Duodenal mucosa (tissue), 2 donors: ENCODE measurements around the gene VPS13C.

Source experiments
- H3K27ac ChIP-seq: one replicate; pipeline ENCODE4 v1.7.0; 2013; ENCODE audit warnings: low read depth, low read length
- H3K27me3 ChIP-seq, 2 donors: one replicate each; pipeline ENCODE4 v1.7.0; 2013; ENCODE audit warnings: low read length in 2 of 2, control low read depth in 1 of 2; ENCODE audit not compliant: insufficient read depth in 2 of 2, control insufficient read depth in 1 of 2
- H3K36me3 ChIP-seq, 2 donors: one replicate each; pipeline ENCODE4 v1.7.0; 2013; ENCODE audit warnings: low read length in 2 of 2, control low read depth in 1 of 2; ENCODE audit not compliant: insufficient read depth in 2 of 2, control insufficient read depth in 1 of 2
- H3K4me1 ChIP-seq, 2 donors: one replicate each; pipeline ENCODE4 v1.7.0; 2013; ENCODE audit warnings: low read length in 2 of 2, control low read depth in 1 of 2; ENCODE audit not compliant: insufficient read depth in 2 of 2, control insufficient read depth in 1 of 2
- H3K4me3 ChIP-seq, 2 donors: one replicate each; pipeline ENCODE4 v1.7.0; 2013; ENCODE audit warnings: low read length in 2 of 2, low read depth in 1 of 2
- H3K9ac ChIP-seq, 2 donors: one replicate each; pipeline ENCODE4 v1.7.0; 2013; ENCODE audit warnings: low read length in 2 of 2, low read depth in 1 of 2
- H3K9me3 ChIP-seq, 2 donors: one replicate each; pipeline ENCODE4 v1.7.0; 2013; ENCODE audit warnings: low read length in 2 of 2, control low read depth in 1 of 2; ENCODE audit not compliant: control insufficient read depth in 1 of 2

The VPS13C gene

DNA sequence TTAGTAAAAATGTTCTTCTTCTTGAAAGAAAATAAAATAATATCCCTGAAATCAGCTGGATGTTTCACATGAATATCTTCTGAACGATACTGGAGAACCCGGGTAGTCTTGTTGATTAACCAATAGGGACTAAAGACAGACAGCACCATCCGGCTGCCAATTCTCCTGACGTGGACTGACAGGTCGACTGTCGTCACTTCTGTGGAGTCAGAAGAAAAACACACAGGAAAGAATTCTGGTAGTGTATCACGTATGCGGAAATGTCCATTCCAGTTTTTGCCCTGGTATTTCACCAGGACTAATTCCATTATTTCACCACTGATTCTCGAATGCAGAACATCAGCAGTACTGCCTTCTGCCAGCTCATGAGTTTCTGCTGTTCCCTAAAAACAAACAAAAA is 144.6 kb downstream of the VPS13C start:
- peaks cover 24 to 50% of the 10 kb centered on the region in 2 donors for H3K36me3 ChIP-seq
- H3K4me1 ChIP-seq = no peaks in the 10 kb centered on the region
- no peak overlapping the region for H3K4me3 ChIP-seq
- H3K9me3 ChIP-seq = no peaks in the 10 kb centered on the region
- H3K27ac ChIP-seq = no peak overlapping the region
- no peaks in the 10 kb centered on the region for H3K27me3 ChIP-seq
- no peak overlapping the region for H3K9ac ChIP-seq

DNA sequence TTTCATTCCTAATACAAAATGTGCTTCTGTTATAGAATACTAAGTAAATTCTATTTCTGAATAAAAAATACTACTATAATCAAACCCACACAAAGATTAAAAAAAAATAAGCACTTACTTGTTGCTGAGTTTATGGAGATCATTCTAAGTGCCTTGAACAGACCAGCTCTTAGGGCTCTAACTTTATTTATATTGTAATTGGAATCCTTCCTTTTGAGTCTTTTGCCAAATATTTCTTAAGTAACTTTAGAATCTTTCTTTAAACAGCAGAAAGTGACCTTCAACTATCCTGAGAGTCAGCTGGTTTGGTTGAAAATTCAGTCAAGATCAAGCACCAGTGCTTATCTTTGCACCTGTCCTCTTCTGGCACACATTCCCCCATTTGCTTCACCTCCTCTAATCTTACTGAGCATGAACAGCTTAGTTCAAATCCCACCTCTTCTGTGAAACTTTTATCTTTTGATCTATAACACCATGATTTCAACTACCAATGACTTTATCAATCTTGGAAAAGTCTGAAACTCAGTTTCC is 149.3 kb downstream of the VPS13C start:
- Histone ChIP-seq H3K4me1 (peaks cover 0 to 10% of the 10 kb centered on the region in 2 donors), H3K27ac (no peak overlapping the region), H3K9me3 (no peaks in the 10 kb centered on the region), H3K9ac (no peak overlapping the region), H3K4me3 (no peak overlapping the region), H3K36me3 (peaks cover 19 to 62% of the 10 kb centered on the region in 2 donors), H3K27me3 (no peaks in the 10 kb centered on the region)

DNA sequence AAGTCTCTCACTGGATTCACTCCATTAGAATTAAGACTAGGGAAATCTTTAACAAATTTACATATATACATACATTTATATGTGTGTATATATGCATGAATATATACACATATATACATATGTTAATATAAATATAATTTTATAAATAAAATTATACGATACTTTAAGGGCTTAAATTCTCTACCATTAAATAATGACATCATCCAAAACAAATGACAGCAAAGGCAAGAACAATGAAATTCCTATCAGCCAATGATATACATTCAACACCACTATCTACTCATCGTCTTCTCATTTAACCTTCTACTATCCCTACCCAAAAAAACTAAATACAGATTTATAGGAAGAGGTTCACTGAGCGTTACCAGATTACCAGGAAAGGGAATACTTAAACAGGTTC is 152.0 kb downstream of the VPS13C start:
- H3K9me3 ChIP-seq = no peaks in the 10 kb centered on the region
- no peak overlapping the region for H3K4me3 ChIP-seq
- H3K27me3 ChIP-seq = no peaks in the 10 kb centered on the region
- peaks cover 0 to 10% of the 10 kb centered on the region in 2 donors for H3K4me1 ChIP-seq
- peaks cover 10 to 54% of the 10 kb centered on the region in 2 donors for H3K36me3 ChIP-seq
- H3K27ac ChIP-seq = no peak overlapping the region
- H3K9ac ChIP-seq = no peak overlapping the region

DNA sequence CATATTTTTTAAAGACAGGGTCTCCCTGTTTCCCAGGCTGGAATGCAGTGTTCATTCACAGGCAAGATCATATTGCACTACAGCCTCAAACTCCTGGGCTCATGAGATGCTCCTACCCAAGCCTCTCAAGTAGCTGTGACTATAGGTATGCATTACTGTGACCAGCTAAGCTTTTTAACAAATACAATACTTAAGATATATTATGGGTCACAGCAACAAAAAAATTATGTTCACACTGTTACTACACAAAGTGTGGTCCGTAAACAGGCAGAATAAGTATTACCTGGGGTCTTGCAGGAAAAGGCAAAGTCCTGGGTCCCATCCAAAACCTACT is 152.5 kb downstream of the VPS13C start:
- Histone ChIP-seq H3K9me3 (no peaks in the 10 kb centered on the region), H3K4me3 (no peak overlapping the region), H3K4me1 (peaks cover 0 to 10% of the 10 kb centered on the region in 2 donors), H3K27me3 (no peaks in the 10 kb centered on the region), H3K27ac (no peak overlapping the region), H3K36me3 (peaks cover 10 to 51% of the 10 kb centered on the region in 2 donors), H3K9ac (no peak overlapping the region)

DNA sequence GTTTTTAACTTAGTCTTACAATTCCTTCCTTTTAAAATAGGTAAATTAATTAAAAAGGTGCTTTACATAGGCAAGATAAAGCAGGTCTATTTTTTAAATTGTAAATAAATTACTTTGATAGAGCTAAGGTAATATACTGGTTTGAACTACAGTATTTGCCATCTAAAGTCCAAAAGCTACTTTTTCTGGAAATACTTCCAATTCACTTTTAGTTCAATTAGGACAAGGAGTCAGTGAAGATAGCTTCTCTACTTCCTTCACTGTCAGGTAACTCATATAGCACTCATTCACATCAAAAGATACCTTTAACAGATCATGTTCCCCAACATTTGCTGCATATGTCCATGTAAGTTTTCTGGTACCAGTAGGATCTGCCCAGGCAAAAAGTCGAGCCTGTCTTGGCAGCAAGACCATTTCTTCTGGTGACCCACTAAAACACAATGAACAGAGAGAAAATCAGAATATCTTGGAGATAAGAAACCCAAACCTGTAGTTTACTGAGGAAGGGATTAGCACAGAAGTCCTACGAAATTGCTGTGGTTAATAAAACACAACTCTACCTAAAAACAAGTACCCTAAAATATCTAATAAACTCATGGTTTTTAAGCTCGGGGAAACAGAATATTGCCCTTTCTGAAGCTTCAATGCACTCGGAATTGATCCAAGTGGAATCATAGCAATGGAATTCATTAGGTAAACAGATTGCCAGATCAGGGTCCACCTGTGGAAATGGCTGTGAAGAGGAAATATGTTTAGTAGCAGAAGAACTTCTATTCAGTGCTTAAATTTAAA is 153.1 kb downstream of the VPS13C start:
- Histone ChIP-seq H3K27ac (no peak overlapping the region), H3K4me3 (no peak overlapping the region), H3K9me3 (peaks cover 0 to 5% of the 10 kb centered on the region in 2 donors), H3K27me3 (no peaks in the 10 kb centered on the region), H3K4me1 (peaks cover 0 to 10% of the 10 kb centered on the region in 2 donors), H3K36me3 (peaks cover 10 to 51% of the 10 kb centered on the region in 2 donors), H3K9ac (no peak overlapping the region)

DNA sequence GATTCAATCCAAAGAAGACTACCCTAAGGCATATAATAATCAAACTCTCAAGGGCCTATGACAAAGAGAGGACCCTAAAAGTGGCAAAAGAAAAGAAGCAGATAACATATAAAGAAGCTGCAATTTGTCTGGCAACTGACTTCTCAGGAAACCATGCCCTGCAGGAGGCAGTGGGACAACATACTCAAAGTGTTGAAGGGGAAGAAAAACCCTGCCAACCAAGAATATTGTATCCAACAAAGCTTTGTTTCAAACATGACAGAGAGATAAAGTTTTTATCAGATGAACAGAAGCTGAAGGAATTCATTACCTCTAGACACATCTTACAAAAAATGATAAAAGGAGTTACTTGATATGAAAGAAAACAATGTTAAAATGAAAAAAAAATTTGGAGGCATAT is 167.1 kb downstream of the VPS13C start:
- Histone ChIP-seq H3K4me3 (no peak overlapping the region), H3K27ac (no peak overlapping the region), H3K9me3 (peaks cover 7 to 16% of the 10 kb centered on the region in 2 donors), H3K4me1 (no peaks in the 10 kb centered on the region), H3K36me3 (peaks cover 15 to 45% of the 10 kb centered on the region in 2 donors), H3K27me3 (no peaks in the 10 kb centered on the region), H3K9ac (no peak overlapping the region)

DNA sequence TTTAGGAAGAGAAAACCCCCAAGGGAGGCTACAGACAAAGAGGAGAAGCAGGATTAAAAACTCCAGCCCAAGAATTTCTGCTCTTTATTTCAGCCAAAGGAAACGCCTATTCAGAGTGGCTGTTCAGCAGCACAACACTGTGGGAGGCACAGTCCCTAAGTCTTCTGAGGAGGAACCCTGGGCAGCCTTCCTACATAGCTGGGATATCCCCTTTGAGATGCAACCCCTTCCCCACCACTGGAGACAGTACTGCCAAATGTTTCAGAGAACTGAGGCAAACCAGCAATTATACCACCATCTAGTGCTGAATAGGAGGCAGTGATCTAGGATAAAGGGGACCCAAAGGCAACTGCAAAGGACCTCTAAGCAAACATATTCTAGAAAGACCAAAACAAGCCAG is 168.1 kb downstream of the VPS13C start:
- Histone ChIP-seq H3K9me3 (peaks cover 7 to 16% of the 10 kb centered on the region in 2 donors), H3K4me1 (no peaks in the 10 kb centered on the region), H3K4me3 (no peak overlapping the region), H3K27ac (no peak overlapping the region), H3K9ac (no peak overlapping the region), H3K36me3 (peaks cover 15 to 47% of the 10 kb centered on the region in 2 donors), H3K27me3 (no peaks in the 10 kb centered on the region)

DNA sequence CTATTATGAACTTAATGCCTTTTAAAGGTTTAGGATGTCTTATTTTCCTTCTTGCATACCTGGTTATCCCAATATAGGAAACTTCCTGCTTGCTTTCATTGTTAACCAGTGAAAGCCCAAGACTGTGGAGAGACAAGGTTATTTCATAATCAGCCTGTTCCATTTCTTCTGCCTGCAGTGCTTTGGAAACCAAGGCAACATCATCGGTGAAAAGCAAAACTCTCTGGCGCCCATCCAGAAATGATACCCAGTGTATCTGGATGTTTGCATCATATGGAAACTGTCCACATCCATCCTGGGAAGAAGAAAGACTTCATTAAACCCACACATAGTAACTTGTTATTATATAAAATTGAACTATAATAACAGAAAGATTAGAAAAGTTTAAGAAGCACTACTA is 170.1 kb downstream of the VPS13C start:
- Histone ChIP-seq H3K4me1 (no peaks in the 10 kb centered on the region), H3K9me3 (peaks cover 7 to 16% of the 10 kb centered on the region in 2 donors), H3K27me3 (no peaks in the 10 kb centered on the region), H3K27ac (no peak overlapping the region), H3K4me3 (no peak overlapping the region), H3K36me3 (peaks cover 15 to 47% of the 10 kb centered on the region in 2 donors), H3K9ac (no peak overlapping the region)

DNA sequence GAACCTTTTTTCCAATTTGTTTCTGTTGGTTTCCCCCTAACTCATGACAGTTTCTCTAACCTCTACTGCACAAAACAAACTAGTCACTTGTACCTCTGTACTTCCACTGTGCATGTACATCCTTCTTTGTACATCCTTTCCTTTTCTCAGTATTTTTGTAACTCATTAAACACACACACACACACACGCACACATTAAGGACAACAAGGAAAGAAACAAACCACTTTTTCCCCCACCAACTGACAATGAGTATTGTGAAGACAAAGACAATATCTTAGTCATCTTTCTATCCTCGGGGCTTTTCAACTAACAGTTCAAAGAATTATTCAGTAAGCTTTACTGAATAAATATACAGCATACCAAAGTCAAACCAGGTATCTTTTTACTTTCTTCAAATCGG is 170.5 kb downstream of the VPS13C start:
- Histone ChIP-seq H3K9me3 (peaks cover 7 to 16% of the 10 kb centered on the region in 2 donors), H3K27ac (no peak overlapping the region), H3K36me3 (peaks cover 15 to 46% of the 10 kb centered on the region in 2 donors), H3K4me3 (no peak overlapping the region), H3K9ac (no peak overlapping the region), H3K27me3 (no peaks in the 10 kb centered on the region), H3K4me1 (no peaks in the 10 kb centered on the region)

DNA sequence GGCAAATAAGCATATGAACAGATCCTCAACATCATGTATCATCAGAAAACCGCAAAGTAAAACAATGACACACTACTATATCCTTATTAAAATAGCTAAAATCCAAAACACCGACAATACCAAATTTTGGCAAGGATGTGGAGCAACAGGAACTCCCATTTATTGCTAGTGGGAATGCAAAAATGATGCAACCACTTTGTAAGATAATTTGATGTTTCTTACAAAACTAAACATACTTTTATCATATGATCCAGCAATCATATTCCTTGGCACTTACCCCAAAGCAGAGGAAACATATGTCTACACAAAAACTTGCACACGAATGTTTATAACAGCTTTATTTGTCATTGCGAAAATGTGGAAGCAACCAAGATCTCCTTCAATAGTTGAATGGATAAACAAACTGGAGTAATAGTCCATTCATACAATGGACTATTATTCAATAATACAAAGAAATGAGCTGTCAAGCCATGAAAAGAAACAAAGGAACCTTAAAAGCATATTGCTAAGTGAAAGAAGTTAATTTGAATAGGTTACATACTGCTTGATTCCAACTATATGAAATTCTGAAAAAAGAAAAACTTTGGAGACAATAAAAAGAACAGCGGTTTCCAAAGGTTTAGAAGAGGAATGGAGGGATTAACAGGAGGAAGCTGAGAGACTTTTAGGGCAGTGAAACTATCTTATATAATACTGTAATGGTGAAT is 172.0 kb downstream of the VPS13C start:
- peaks cover 13 to 41% of the 10 kb centered on the region in 2 donors for H3K36me3 ChIP-seq
- H3K27me3 ChIP-seq = no peaks in the 10 kb centered on the region
- no peak overlapping the region for H3K4me3 ChIP-seq
- no peak overlapping the region for H3K27ac ChIP-seq
- peaks cover 4 to 10% of the 10 kb centered on the region in 2 donors for H3K9me3 ChIP-seq
- H3K4me1 ChIP-seq = no peaks in the 10 kb centered on the region
- H3K9ac ChIP-seq = no peak overlapping the region
